Dendritic cell treated with granulocyte-macrophage colony-stimulating factor and Interleukin-4, amounts not matched to agents 40 ng/mL and 50 ng/mL, for 4 days (primary cell): Measurements from ENCODE around the gene IL21.

ENCODE experiments used
- H3K27ac Mint-ChIP-seq: one replicate; pipeline ENCODE4 v1.8.0; 2022; ENCODE audit warnings: mild to moderate bottlenecking, mixed read lengths
- H3K27me3 Mint-ChIP-seq: one replicate; pipeline ENCODE4 v1.8.0; 2022; ENCODE audit warnings: mild to moderate bottlenecking, mixed read lengths
- H3K36me3 Mint-ChIP-seq: one replicate; pipeline ENCODE4 v1.8.0; 2022; ENCODE audit warnings: low read depth, mixed read lengths
- H3K4me1 Mint-ChIP-seq: one replicate; pipeline ENCODE4 v1.8.0; 2022; ENCODE audit warnings: low read depth, mixed read lengths
- H3K4me3 Mint-ChIP-seq: one replicate; pipeline ENCODE4 v1.8.0; 2022; ENCODE audit warnings: mild to moderate bottlenecking, moderate library complexity, mixed read lengths
- H3K9me3 Mint-ChIP-seq: one replicate; pipeline ENCODE4 v1.8.0; 2022; ENCODE audit warnings: mixed read lengths
- intact Hi-C: fragments of 100-400 bp; cut with micrococcal nuclease; formaldehyde crosslinking; loops from one replicate; pipeline ENCODE4 v1.15.0; 2022

The IL21 gene

GRCh38 chr4:122617597-122618593, 3.0 kb downstream of the IL21 start:
- no peaks in the 10 kb centered on the region for H3K4me1 Mint-ChIP-seq
- H3K27me3 Mint-ChIP-seq = no peaks in the 10 kb centered on the region
- H3K4me3 Mint-ChIP-seq = no peak overlapping the region
- intact Hi-C loops = no loop called here
- no peaks in the 10 kb centered on the region for H3K9me3 Mint-ChIP-seq
- H3K36me3 Mint-ChIP-seq = no peaks in the 10 kb centered on the region
- H3K27ac Mint-ChIP-seq = no peak overlapping the region

GRCh38 chr4:122616915-122617596, 3.8 kb downstream of the IL21 start:
- no peaks in the 10 kb centered on the region for H3K4me1 Mint-ChIP-seq
- no peak overlapping the region for H3K27ac Mint-ChIP-seq
- intact Hi-C loops = no loop called here

GRCh38 chr4:122614621-122615020, 6.2 kb downstream of the IL21 start:
- no peaks in the 10 kb centered on the region for H3K36me3 Mint-ChIP-seq
- no peak overlapping the region for H3K4me3 Mint-ChIP-seq
- no peaks in the 10 kb centered on the region for H3K9me3 Mint-ChIP-seq
- no peaks in the 10 kb centered on the region for H3K27me3 Mint-ChIP-seq
- no peaks in the 10 kb centered on the region for H3K4me1 Mint-ChIP-seq
- intact Hi-C loops = no loop called here
- no peak overlapping the region for H3K27ac Mint-ChIP-seq

More at GRCh38 chr4:122616915-122617596, 3.8 kb downstream of the IL21 start:
- Mint-ChIP-seq H3K36me3 (no peaks in the 10 kb centered on the region), H3K4me3 (no peak overlapping the region), H3K27me3 (no peaks in the 10 kb centered on the region), H3K9me3 (no peaks in the 10 kb centered on the region)

GRCh38 chr4:122612540-122612939, 8.3 kb downstream of the IL21 start:
- Mint-ChIP-seq H3K9me3 (no peaks in the 10 kb centered on the region), H3K27me3 (no peaks in the 10 kb centered on the region), H3K4me1 (no peaks in the 10 kb centered on the region), H3K27ac (no peak overlapping the region), H3K36me3 (no peaks in the 10 kb centered on the region), H3K4me3 (no peak overlapping the region)
- intact Hi-C loops = no loop called here

GRCh38 chr4:122606364-122607043, 14.4 kb downstream of the IL21 start:
- Mint-ChIP-seq H3K4me3 (no peak overlapping the region), H3K27ac (no peak overlapping the region), H3K27me3 (peaks cover 11% of the 10 kb centered on the region), H3K9me3 (no peaks in the 10 kb centered on the region), H3K36me3 (no peaks in the 10 kb centered on the region), H3K4me1 (no peaks in the 10 kb centered on the region)
- intact Hi-C loops = no loop called here

- Mint-ChIP-seq H3K27ac (no peak overlapping the region), H3K4me1 (no peaks in the 10 kb centered on the region), H3K27me3 (peaks cover 28% of the 10 kb centered on the region), H3K36me3 (no peaks in the 10 kb centered on the region), H3K9me3 (no peaks in the 10 kb centered on the region), H3K4me3 (no peak overlapping the region)
- intact Hi-C loops = no loop called here
These were observed 16.7 kb downstream of the IL21 start for GRCh38 chr4:122604146-122604545.

GRCh38 chr4:122603156-122603574, 17.7 kb downstream of the IL21 start:
- intact Hi-C loops = no loop called here
- H3K27ac Mint-ChIP-seq = no peak overlapping the region

GRCh38 chr4:122602277-122603142, 18.4 kb downstream of the IL21 start:
- Mint-ChIP-seq H3K27me3 (peaks cover 34% of the 10 kb centered on the region), H3K27ac (no peak overlapping the region), H3K9me3 (no peaks in the 10 kb centered on the region), H3K4me1 (no peaks in the 10 kb centered on the region), H3K36me3 (no peaks in the 10 kb centered on the region), H3K4me3 (no peak overlapping the region)
- intact Hi-C loops = no loop called here

More at GRCh38 chr4:122603156-122603574, 17.7 kb downstream of the IL21 start:
- no peak overlapping the region for H3K4me3 Mint-ChIP-seq
- no peaks in the 10 kb centered on the region for H3K36me3 Mint-ChIP-seq
- no peaks in the 10 kb centered on the region for H3K9me3 Mint-ChIP-seq
- peaks cover 31% of the 10 kb centered on the region for H3K27me3 Mint-ChIP-seq
- H3K4me1 Mint-ChIP-seq = no peaks in the 10 kb centered on the region

GRCh38 chr4:122591196-122591595, 29.7 kb downstream of the IL21 start:
- H3K36me3 Mint-ChIP-seq = no peaks in the 10 kb centered on the region
- H3K4me1 Mint-ChIP-seq = peaks cover 22% of the 10 kb centered on the region
- peaks cover 11% of the 10 kb centered on the region for H3K27me3 Mint-ChIP-seq
- H3K4me3 Mint-ChIP-seq = no peak overlapping the region
- intact Hi-C loops = no loop called here
- no peaks in the 10 kb centered on the region for H3K9me3 Mint-ChIP-seq
- H3K27ac Mint-ChIP-seq = no peak overlapping the region

GRCh38 chr4:122588453-122589238, 32.2 kb downstream of the IL21 start:
- H3K27me3 Mint-ChIP-seq = no peaks in the 10 kb centered on the region
- H3K27ac Mint-ChIP-seq = no peak overlapping the region
- H3K4me1 Mint-ChIP-seq = peaks cover 45% of the 10 kb centered on the region
- H3K36me3 Mint-ChIP-seq = no peaks in the 10 kb centered on the region
- no peaks in the 10 kb centered on the region for H3K9me3 Mint-ChIP-seq
- H3K4me3 Mint-ChIP-seq = no peak overlapping the region
- intact Hi-C loops = no loop called here

- Mint-ChIP-seq H3K27ac (no peak overlapping the region), H3K9me3 (no peaks in the 10 kb centered on the region), H3K36me3 (no peaks in the 10 kb centered on the region), H3K4me3 (no peak overlapping the region), H3K4me1 (peaks cover 49% of the 10 kb centered on the region), H3K27me3 (no peaks in the 10 kb centered on the region)
- intact Hi-C loops = no loop called here
These were observed 36.3 kb downstream of the IL21 start for GRCh38 chr4:122584519-122584918.

- Mint-ChIP-seq H3K36me3 (no peaks in the 10 kb centered on the region), H3K4me3 (no peak overlapping the region), H3K27ac (no peak overlapping the region), H3K27me3 (no peaks in the 10 kb centered on the region), H3K4me1 (peaks cover 49% of the 10 kb centered on the region), H3K9me3 (no peaks in the 10 kb centered on the region)
- intact Hi-C loops = no loop called here
These were observed 37.0 kb downstream of the IL21 start for GRCh38 chr4:122583906-122584305.
